Myocyte (in vitro differentiated cells): Measurements from ENCODE around the gene NDUFS7. TPM values are rescaled to one million over a fixed set of nuclear protein-coding genes. Genes with fewer than 3 reads are reported as not detected.

Source experiments
- DNase-seq: peaks from one replicate; pipeline ENCODE4 v3.0.0-alpha.2; 2012; ENCODE audit warnings: low read depth
- total RNA-seq: library from RNA; depleted of rRNA; stranded (reverse); fragments of >200 nt; gene quantifications from 2 replicates; pipeline ENCODE4 v1.2.3, GENCODE V29; 2014

Gene NDUFS7
- total RNA-seq, 1 donor from 2014 or later = 104 TPM

DNA sequence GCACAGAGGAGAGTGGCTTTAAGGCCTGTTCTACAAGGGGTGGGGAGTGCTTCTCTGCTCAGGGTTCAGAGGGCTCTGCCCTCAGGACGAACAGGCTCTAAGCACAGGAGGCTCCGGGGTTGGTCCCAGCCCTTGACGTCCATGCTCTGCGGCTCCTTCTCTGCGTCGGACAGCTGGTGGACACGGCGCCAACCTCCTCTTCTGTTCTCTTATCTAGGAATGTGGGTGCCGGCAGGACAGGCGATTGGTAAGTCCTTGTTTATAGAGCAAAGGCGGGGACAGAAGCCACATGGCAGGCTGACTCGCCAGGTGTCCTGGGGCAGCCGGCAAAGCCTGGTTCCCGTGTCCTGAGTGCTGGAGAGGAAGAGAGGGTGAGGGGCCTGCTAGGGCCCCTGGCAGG is 46.0 kb downstream of the NDUFS7 start:
- no peak for DNase-seq

GRCh38 chr19:1430246-1430645 is 46.5 kb downstream of the NDUFS7 start:
- DNase-seq = no peak

DNA sequence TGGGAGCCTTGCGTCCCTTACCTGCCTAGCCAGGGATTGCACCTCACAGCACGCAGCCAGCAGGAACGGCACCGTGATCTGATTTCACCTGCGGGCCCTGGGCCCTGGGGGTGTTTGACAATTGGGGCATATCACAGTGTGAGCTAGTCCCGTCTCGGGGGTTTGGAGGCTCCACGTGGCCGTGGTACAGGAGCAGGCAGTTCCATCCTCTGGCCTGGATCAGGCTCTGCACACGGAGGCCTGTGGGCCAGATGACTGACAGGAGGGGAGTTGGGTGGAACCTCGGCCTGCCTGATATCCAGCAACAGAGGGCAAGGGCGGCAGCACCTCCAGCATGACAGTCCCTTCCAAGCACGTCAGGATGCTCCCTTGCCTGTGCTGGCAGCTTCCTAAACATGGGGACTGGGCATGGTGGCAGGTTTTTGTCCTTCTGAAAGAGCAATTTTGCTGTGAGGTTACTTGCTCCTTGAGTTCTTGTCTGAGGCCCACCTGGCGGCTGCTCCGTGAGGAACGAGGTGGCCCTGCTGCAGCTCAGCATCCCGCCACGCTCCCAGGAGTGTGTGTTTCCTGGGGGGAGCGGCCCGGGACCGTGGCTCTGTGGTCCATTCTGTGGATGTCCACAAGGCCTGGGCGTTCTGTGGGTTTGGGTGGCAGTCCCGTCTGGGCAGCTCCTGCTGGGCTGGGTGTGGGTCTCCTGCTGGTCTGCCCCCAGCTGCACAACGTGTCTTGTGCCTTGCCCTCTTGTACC is 48.2 kb downstream of the NDUFS7 start:
- no peak for DNase-seq

- no peak for DNase-seq
These were observed 48.8 kb downstream of the NDUFS7 start for GRCh38 chr19:1432507-1432887.

DNA sequence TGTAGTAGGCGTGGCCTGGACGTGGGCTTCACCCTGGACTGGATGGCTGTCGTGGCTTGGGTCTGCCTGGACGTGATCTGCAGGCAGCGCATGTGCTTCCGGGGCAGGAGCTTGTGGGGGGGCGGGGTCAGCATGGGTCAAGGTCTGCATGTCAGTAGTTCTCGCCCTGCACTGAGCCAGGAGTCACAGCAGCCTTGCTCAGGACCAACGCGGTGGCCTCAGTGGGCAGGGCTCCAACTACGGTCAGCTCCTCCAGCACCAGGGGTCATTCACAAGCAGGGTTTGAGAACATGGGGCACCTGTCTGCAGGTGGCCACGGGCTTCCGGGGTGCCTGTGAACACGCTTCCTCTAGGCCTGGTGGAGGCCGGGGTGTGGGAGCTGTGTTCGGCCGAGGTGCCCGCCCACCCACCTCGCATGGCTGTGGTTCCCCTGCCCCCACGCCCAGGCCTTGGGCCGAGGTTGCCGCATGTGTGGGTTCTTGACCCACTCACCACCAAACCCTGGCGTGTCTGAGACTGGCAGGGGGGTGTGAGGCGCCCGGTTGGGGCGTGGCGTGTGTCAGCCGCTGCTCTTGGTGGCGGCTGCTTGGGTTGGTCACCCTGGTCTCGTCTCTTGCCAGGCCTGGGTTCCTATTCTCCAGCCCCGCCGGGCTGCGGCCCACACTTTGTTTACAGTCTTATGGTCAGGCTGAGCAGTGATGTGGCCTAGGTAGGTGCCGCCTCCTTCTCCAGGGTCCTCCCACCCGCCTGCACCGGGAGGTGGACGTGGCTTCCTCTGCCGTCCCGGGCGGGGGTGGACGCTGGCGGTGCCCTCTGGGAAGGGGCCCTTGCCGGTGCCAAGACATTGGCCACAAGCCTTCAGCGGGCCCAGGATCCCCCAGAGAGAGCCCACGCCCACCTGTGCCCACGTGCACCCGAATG is 49.7 kb downstream of the NDUFS7 start:
- no peak for DNase-seq

GRCh38 chr19:1434040-1434366 is 50.3 kb downstream of the NDUFS7 start:
- DNase-seq = no peak

- no peak for DNase-seq
These were observed 50.9 kb downstream of the NDUFS7 start for GRCh38 chr19:1434577-1435060.

GRCh38 chr19:1435378-1435989 is 51.8 kb downstream of the NDUFS7 start:
- DNase-seq = no peak

- no peak for DNase-seq
These were observed 53.9 kb downstream of the NDUFS7 start for GRCh38 chr19:1437609-1438008.

GRCh38 chr19:1438035-1438932 is 54.6 kb downstream of the NDUFS7 start, which contains the start of gene RPS15:
TSS of gene RPS15 (plus strand) at chr19:1438396. CDS start at chr19:1438426, 30 bp downstream.
- peak; percentile 94 for DNase-seq

GRCh38 chr19:1438933-1439354 is 55.2 kb downstream of the NDUFS7 start:
- no peak for DNase-seq

DNA sequence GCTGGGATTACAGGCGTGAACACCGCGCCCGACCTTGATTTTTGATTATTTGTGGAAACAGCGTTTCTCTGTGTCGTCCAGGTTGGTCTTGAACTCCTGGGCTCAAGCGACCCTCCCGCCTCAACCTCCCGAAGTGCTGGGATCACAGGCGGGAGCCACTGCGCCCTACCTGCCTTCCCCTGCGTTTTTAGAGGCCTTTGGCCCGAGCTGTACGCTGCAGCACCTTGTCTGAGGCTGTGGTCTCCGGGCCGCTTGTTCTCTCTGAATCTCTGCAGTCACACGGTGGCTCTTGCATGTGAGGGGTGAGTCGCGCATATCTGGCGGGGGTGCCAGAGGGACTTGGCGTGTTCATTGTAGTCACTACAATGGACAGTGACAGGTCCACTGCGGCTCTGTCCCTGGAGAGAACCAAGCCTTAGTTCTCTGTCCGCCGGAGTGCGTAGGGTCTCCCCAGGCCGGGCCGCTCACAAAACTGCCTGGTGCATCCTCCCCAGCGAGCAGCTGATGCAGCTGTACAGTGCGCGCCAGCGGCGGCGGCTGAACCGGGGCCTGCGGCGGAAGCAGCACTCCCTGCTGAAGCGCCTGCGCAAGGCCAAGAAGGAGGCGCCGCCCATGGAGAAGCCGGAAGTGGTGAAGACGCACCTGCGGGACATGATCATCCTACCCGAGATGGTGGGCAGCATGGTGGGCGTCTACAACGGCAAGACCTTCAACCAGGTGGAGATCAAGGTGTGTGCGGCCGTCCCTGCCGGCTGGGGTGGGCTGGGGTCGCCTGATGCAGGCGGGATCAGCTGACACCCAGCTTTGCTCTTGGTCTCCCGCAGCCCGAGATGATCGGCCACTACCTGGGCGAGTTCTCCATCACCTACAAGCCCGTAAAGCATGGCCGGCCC is 56.1 kb downstream of the NDUFS7 start:
- peak; percentile 48 for DNase-seq

GRCh38 chr19:1440418-1440801 is 56.7 kb downstream of the NDUFS7 start:
- DNase-seq = no peak

- DNase-seq = no peak
These were observed 57.3 kb downstream of the NDUFS7 start for GRCh38 chr19:1441022-1441426.

DNA sequence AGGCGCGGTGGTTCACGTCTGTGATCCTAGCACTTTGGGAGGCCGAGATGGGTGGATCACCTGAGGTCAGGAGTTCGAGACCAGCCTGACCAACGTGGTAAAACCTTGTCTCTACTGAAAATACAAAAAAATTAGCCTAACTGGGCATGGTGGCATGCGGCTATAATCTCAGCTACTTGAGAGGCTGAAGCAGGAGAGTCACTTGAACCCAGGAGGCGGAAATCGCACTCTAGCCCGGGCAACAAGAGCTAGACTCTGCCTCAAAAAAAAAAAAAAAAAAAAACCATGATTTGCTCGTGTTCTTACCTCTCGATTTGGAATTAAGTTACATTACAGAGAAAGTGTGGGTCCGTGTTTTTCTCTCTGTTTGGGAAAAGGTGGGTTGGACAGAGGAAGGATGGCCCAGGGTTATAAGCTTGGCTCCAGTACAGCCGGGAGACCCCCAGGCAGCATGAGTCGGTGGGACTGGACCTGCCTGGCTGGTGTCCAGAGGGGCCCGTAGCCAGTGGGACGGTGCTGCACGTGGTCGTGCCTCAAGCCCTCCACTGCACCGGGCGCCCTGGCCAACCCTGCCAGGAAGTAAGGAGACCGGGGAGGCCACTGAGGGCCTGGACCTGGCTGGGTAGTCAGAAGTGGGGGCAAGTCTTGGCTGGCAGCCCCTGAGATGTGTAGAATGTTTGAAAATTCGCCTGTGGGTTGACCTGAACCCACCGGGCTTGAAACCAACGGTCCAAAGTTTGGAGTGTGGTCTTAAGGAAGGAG is 58.2 kb downstream of the NDUFS7 start:
- DNase-seq = no peak
